ENCODE results near the gene CDYL. TPM values are rescaled to one million over a fixed set of nuclear protein-coding genes. Genes with fewer than 3 reads are reported as not detected.

Gene CDYL
- 31.7 TPM for polyA plus RNA-seq (2013, experiment 1 of 2)
- 30.2 TPM for polyA plus RNA-seq (2013, experiment 2 of 2)

- peak; percentile 89 for DNase-seq (ENCODE audit: low spot score)
- peaks cover 0 to 21% of the 10 kb centered on the region in 2 donors for H3K9me3 ChIP-seq (replicated peaks in 1 of 2; ENCODE audit: control insufficient read depth in 2 of 2, insufficient read depth in 1 of 2, low read depth in 1 of 2, low read length in 2 of 2)
- no peak within 1 kb of the TSS for H2BK5ac ChIP-seq (ENCODE audit: low read length)
- H3K4me1 ChIP-seq (ENCODE audit: control insufficient read depth in 2 of 2, insufficient read depth in 1 of 2, low read depth in 1 of 2, low read length in 2 of 2): peaks cover 0 to 4% of the 10 kb centered on the region in 2 donors
- no peaks in the 10 kb centered on the region for H3K79me1 ChIP-seq (ENCODE audit: low read depth, low read length)
- no peak within 1 kb of the TSS for H3K14ac ChIP-seq (ENCODE audit: low read length)
- H3K4me3 ChIP-seq (ENCODE audit: low read length in 2 of 2): peak within 1 kb of the TSS; percentile 89 to 98
- no peak within 1 kb of the TSS for H4K91ac ChIP-seq (ENCODE audit: low read depth, low read length, poor library complexity)
- no peak within 1 kb of the TSS for H2AK5ac ChIP-seq (ENCODE audit: low read depth, low read length)
- H2BK15ac ChIP-seq (ENCODE audit: low read length): peak within 1 kb of the TSS; percentile 50
- no peak within 1 kb of the TSS for H2BK120ac ChIP-seq (ENCODE audit: low read depth, low read length)
- H3K4ac ChIP-seq (ENCODE audit: low read length): no peak within 1 kb of the TSS
- peak within 1 kb of the TSS; percentile 83 for H3K27ac ChIP-seq (replicated peaks; ENCODE audit: low read length)
- peak within 1 kb of the TSS; percentile 94 for H3K18ac ChIP-seq (ENCODE audit: low read length)
- H3K4me2 ChIP-seq (ENCODE audit: insufficient read depth, low read length, poor library complexity, severe bottlenecking): peak within 1 kb of the TSS; percentile 63
- peak within 1 kb of the TSS; percentile 87 for H3K9ac ChIP-seq (ENCODE audit: low read depth, low read length, poor library complexity)
- peaks cover 0 to 38% (median 15%) of the 10 kb centered on the region in 3 experiments for H3K27me3 ChIP-seq (ENCODE audit: control insufficient read depth in 3 of 3, insufficient read depth in 3 of 3, low read depth in 1 of 3, low read length in 3 of 3)
- H3K23ac ChIP-seq (ENCODE audit: low read depth, low read length, poor library complexity): peak within 1 kb of the TSS; percentile 90
- H3K36me3 ChIP-seq (replicated peaks in 1 of 2; ENCODE audit: control insufficient read depth in 2 of 2, insufficient read depth in 2 of 2, low read length in 2 of 2): no peaks in the 10 kb centered on the region
- WGBS, 2 donors (ENCODE audit: extremely low coverage in 2 of 2, insufficient read length in 2 of 2, insufficient replicate concordance in 1 of 2): no CpG with 5 or more reads among the region's 55 CpGs
- no peak within 1 kb of the TSS for H2BK12ac ChIP-seq (ENCODE audit: low read length)
- H4K8ac ChIP-seq (ENCODE audit: low read depth, low read length): no peak within 1 kb of the TSS
- peak within 1 kb of the TSS; percentile 95 for H2AFZ ChIP-seq (ENCODE audit: low read length)
Measured at GRCh38 chr6:4776131-4776492, at the start of gene CDYL. TSS of gene CDYL (plus strand) at chr6:4776404. CDS start at chr6:4776784, 380 bp downstream.

- Histone ChIP-seq H4K8ac (ENCODE audit: low read depth, low read length) (no peak overlapping the region), H3K27me3 (ENCODE audit: control insufficient read depth in 3 of 3, insufficient read depth in 3 of 3, low read depth in 1 of 3, low read length in 3 of 3) (no peaks in the 10 kb centered on the region), H3K9me3 (replicated peaks in 1 of 2; ENCODE audit: control insufficient read depth in 2 of 2, insufficient read depth in 1 of 2, low read depth in 1 of 2, low read length in 2 of 2) (no peaks in the 10 kb centered on the region), H2BK15ac (ENCODE audit: low read length) (no peak overlapping the region), H3K4me3 (ENCODE audit: low read length in 2 of 2) (no peak overlapping the region), H3K4me1 (ENCODE audit: control insufficient read depth in 2 of 2, insufficient read depth in 1 of 2, low read depth in 1 of 2, low read length in 2 of 2) (peaks cover 0 to 4% of the 10 kb centered on the region in 2 donors), H3K4me2 (ENCODE audit: insufficient read depth, low read length, poor library complexity, severe bottlenecking) (no peak overlapping the region), H3K27ac (replicated peaks; ENCODE audit: low read length) (no peak overlapping the region), H2BK12ac (ENCODE audit: low read length) (no peak overlapping the region), H3K14ac (ENCODE audit: low read length) (no peak overlapping the region), H2BK120ac (ENCODE audit: low read depth, low read length) (no peak overlapping the region), H3K4ac (ENCODE audit: low read length) (no peak overlapping the region), H2AFZ (ENCODE audit: low read length) (no peak overlapping the region), H3K36me3 (replicated peaks in 1 of 2; ENCODE audit: control insufficient read depth in 2 of 2, insufficient read depth in 2 of 2, low read length in 2 of 2) (no peaks in the 10 kb centered on the region), H2AK5ac (ENCODE audit: low read depth, low read length) (no peak overlapping the region), H2BK5ac (ENCODE audit: low read length) (no peak overlapping the region), H3K79me1 (ENCODE audit: low read depth, low read length) (no peaks in the 10 kb centered on the region), H3K18ac (ENCODE audit: low read length) (no peak overlapping the region), H3K23ac (ENCODE audit: low read depth, low read length, poor library complexity) (no peak overlapping the region), H4K91ac (ENCODE audit: low read depth, low read length, poor library complexity) (no peak overlapping the region), H3K9ac (ENCODE audit: low read depth, low read length, poor library complexity) (no peak overlapping the region)
- no CpG with 5 or more reads among the region's 1 CpG for WGBS, 2 donors (ENCODE audit: extremely low coverage in 2 of 2, insufficient read length in 2 of 2, insufficient replicate concordance in 1 of 2)
- no peak for DNase-seq (ENCODE audit: low spot score)
Measured at GRCh38 chr6:4726645-4727044, 49.6 kb upstream of the CDYL start.

GRCh38 chr6:4727217-4727616 lies 49.0 kb upstream of the CDYL start:
- no peak overlapping the region for H2BK12ac ChIP-seq (ENCODE audit: low read length)
- no peak overlapping the region for H4K8ac ChIP-seq (ENCODE audit: low read depth, low read length)
- H3K4ac ChIP-seq (ENCODE audit: low read length): no peak overlapping the region
- no peak overlapping the region for H2BK15ac ChIP-seq (ENCODE audit: low read length)
- H3K4me3 ChIP-seq (ENCODE audit: low read length in 2 of 2): no peak overlapping the region
- H3K9me3 ChIP-seq (replicated peaks in 1 of 2; ENCODE audit: control insufficient read depth in 2 of 2, insufficient read depth in 1 of 2, low read depth in 1 of 2, low read length in 2 of 2): no peaks in the 10 kb centered on the region
- peaks cover 0 to 4% of the 10 kb centered on the region in 2 donors for H3K4me1 ChIP-seq (ENCODE audit: control insufficient read depth in 2 of 2, insufficient read depth in 1 of 2, low read depth in 1 of 2, low read length in 2 of 2)
- no peak overlapping the region for H3K18ac ChIP-seq (ENCODE audit: low read length)
- H4K91ac ChIP-seq (ENCODE audit: low read depth, low read length, poor library complexity): no peak overlapping the region
- no peaks in the 10 kb centered on the region for H3K36me3 ChIP-seq (replicated peaks in 1 of 2; ENCODE audit: control insufficient read depth in 2 of 2, insufficient read depth in 2 of 2, low read length in 2 of 2)
- H2BK120ac ChIP-seq (ENCODE audit: low read depth, low read length): no peak overlapping the region
- H3K14ac ChIP-seq (ENCODE audit: low read length): no peak overlapping the region
- H3K27ac ChIP-seq (replicated peaks; ENCODE audit: low read length): no peak overlapping the region
- no peak overlapping the region for H3K23ac ChIP-seq (ENCODE audit: low read depth, low read length, poor library complexity)
- no peaks in the 10 kb centered on the region for H3K27me3 ChIP-seq (ENCODE audit: control insufficient read depth in 3 of 3, insufficient read depth in 3 of 3, low read depth in 1 of 3, low read length in 3 of 3)
- H3K9ac ChIP-seq (ENCODE audit: low read depth, low read length, poor library complexity): no peak overlapping the region
- H2BK5ac ChIP-seq (ENCODE audit: low read length): no peak overlapping the region
- no peak overlapping the region for H3K4me2 ChIP-seq (ENCODE audit: insufficient read depth, low read length, poor library complexity, severe bottlenecking)
- no peak for DNase-seq (ENCODE audit: low spot score)
- no peak overlapping the region for H2AK5ac ChIP-seq (ENCODE audit: low read depth, low read length)
- no peak overlapping the region for H2AFZ ChIP-seq (ENCODE audit: low read length)
- H3K79me1 ChIP-seq (ENCODE audit: low read depth, low read length): no peaks in the 10 kb centered on the region

GRCh38 chr6:4727671-4728435 lies 48.4 kb upstream of the CDYL start:
- H2BK120ac ChIP-seq (ENCODE audit: low read depth, low read length): no peak overlapping the region
- H3K4ac ChIP-seq (ENCODE audit: low read length): no peak overlapping the region
- no peak overlapping the region for H2BK5ac ChIP-seq (ENCODE audit: low read length)
- no CpG with 5 or more reads among the region's 8 CpGs for WGBS, 2 donors (ENCODE audit: extremely low coverage in 2 of 2, insufficient read length in 2 of 2, insufficient replicate concordance in 1 of 2)
- H3K18ac ChIP-seq (ENCODE audit: low read length): no peak overlapping the region
- H2AK5ac ChIP-seq (ENCODE audit: low read depth, low read length): no peak overlapping the region
- H2BK15ac ChIP-seq (ENCODE audit: low read length): no peak overlapping the region
- no peaks in the 10 kb centered on the region for H3K27me3 ChIP-seq (ENCODE audit: control insufficient read depth in 3 of 3, insufficient read depth in 3 of 3, low read depth in 1 of 3, low read length in 3 of 3)
- H3K14ac ChIP-seq (ENCODE audit: low read length): no peak overlapping the region
- H3K4me1 ChIP-seq (ENCODE audit: control insufficient read depth in 2 of 2, insufficient read depth in 1 of 2, low read depth in 1 of 2, low read length in 2 of 2): peaks cover 0 to 6% of the 10 kb centered on the region in 2 donors
- H3K4me2 ChIP-seq (ENCODE audit: insufficient read depth, low read length, poor library complexity, severe bottlenecking): no peak overlapping the region
- H3K36me3 ChIP-seq (replicated peaks in 1 of 2; ENCODE audit: control insufficient read depth in 2 of 2, insufficient read depth in 2 of 2, low read length in 2 of 2): no peaks in the 10 kb centered on the region
- H3K9me3 ChIP-seq (replicated peaks in 1 of 2; ENCODE audit: control insufficient read depth in 2 of 2, insufficient read depth in 1 of 2, low read depth in 1 of 2, low read length in 2 of 2): no peaks in the 10 kb centered on the region
- peak overlapping the region; percentile 62 for H3K23ac ChIP-seq (ENCODE audit: low read depth, low read length, poor library complexity)
- no peak overlapping the region for H3K4me3 ChIP-seq (ENCODE audit: low read length in 2 of 2)
- H3K9ac ChIP-seq (ENCODE audit: low read depth, low read length, poor library complexity): no peak overlapping the region
- no peak overlapping the region for H2BK12ac ChIP-seq (ENCODE audit: low read length)
- no peak for DNase-seq (ENCODE audit: low spot score)
- H2AFZ ChIP-seq (ENCODE audit: low read length): no peak overlapping the region
- H4K91ac ChIP-seq (ENCODE audit: low read depth, low read length, poor library complexity): no peak overlapping the region
- no peak overlapping the region for H4K8ac ChIP-seq (ENCODE audit: low read depth, low read length)
- H3K27ac ChIP-seq (replicated peaks; ENCODE audit: low read length): no peak overlapping the region
- H3K79me1 ChIP-seq (ENCODE audit: low read depth, low read length): no peaks in the 10 kb centered on the region

All from neuronal stem cell (in vitro differentiated cells).